NCI-H1105 (cell line): ENCODE results near the gene SIRT2.
A peak's percentile ranks its signal among the peaks of the same experiment; 100 is the strongest.
"Not testable (repeated sequence)": the region's sequence is repeated elsewhere in the genome, so short reads cannot be mapped to it uniquely, and the experiment has no call there.

Source experiments
- DNase-seq: peaks from one replicate; lab custom pipeline; 2025; lab: John Stamatoyannopoulos, UW

SIRT2 gene

GRCh38 chr19:38894968-38895367 is 4.5 kb downstream of the SIRT2 start:
- DNase-seq, result no peak

- no peak for DNase-seq
These were observed 6.1 kb downstream of the SIRT2 start for GRCh38 chr19:38893341-38893771.

GRCh38 chr19:38892841-38893240 is 6.6 kb downstream of the SIRT2 start:
- DNase-seq, result no peak

GRCh38 chr19:38891771-38892170 is 7.6 kb downstream of the SIRT2 start:
- no peak for DNase-seq

- DNase-seq, result no peak
These were observed 8.7 kb downstream of the SIRT2 start for GRCh38 chr19:38890686-38891085.

- no peak for DNase-seq
These were observed 9.6 kb downstream of the SIRT2 start for GRCh38 chr19:38889803-38890202.

- DNase-seq, result no peak
These were observed 10.5 kb downstream of the SIRT2 start for GRCh38 chr19:38888876-38889275.

- DNase-seq, result not testable (repeated sequence)
These were observed 14.7 kb downstream of the SIRT2 start for GRCh38 chr19:38884691-38885090.

- no peak for DNase-seq
These were observed 16.1 kb downstream of the SIRT2 start for GRCh38 chr19:38883286-38883685.

- DNase-seq, result no peak
These were observed 18.4 kb downstream of the SIRT2 start for GRCh38 chr19:38880882-38881609.

- no peak for DNase-seq
These were observed 19.1 kb downstream of the SIRT2 start for GRCh38 chr19:38880076-38880881.

- no peak for DNase-seq
These were observed 20.0 kb downstream of the SIRT2 start for GRCh38 chr19:38879400-38879751.

- DNase-seq, result no peak
These were observed 20.6 kb downstream of the SIRT2 start for GRCh38 chr19:38878575-38879399.

GRCh38 chr19:38877781-38878574 is 21.4 kb downstream of the SIRT2 start, which contains the start of gene RINL:
Gene RINL, minus strand, starts transcription at chr19:38878275. Its CDS starts 1,533 bp downstream, at chr19:38876742.
- peak; percentile 90 for DNase-seq

GRCh38 chr19:38875656-38876395 is 23.6 kb downstream of the SIRT2 start:
- no peak for DNase-seq

GRCh38 chr19:38873400-38873799 is 26.0 kb downstream of the SIRT2 start:
- DNase-seq, result not testable (repeated sequence)

GRCh38 chr19:38870612-38871011 is 28.8 kb downstream of the SIRT2 start:
- DNase-seq, result no peak

- peak; percentile 22 for DNase-seq
These were observed 29.4 kb downstream of the SIRT2 start for GRCh38 chr19:38869836-38870607.

- DNase-seq, result no peak
These were observed 30.1 kb downstream of the SIRT2 start for GRCh38 chr19:38869160-38869835.
